Activated CD8-positive, alpha-beta memory T cell treated with anti-CD3 and anti-CD28 coated beads, Interleukin-2, amount 10 ng/mL, durations not matched to agents 7 days and 5 days (primary cell): ENCODE measurements around the gene STPG1. TPM values are rescaled to one million over a fixed set of nuclear protein-coding genes. Genes with fewer than 3 reads are reported as not detected.
"Not testable (repeated sequence)": the region's sequence is repeated elsewhere in the genome, so short reads cannot be mapped to it uniquely, and the experiment has no call there.

ENCODE experiments used
- ATAC-seq: fragments of 150-1000 bp; cut with Tn5 transposase; one replicate; pipeline ENCODE4 v1.10.0; 2021; ENCODE audit warnings: moderate library complexity
- CTCF ChIA-PET: fragments of 350-600 bp; sonication (Branson Sonifier 250); formaldehyde crosslinking; loops from one replicate; lab custom pipeline; 2021; ENCODE audit warnings: antibody characterized with exemption; lab: Charles Lee
- DNase-seq: peaks from one replicate; pipeline ENCODE4 v3.0.0-alpha.2; 2020
- H3K27ac Mint-ChIP-seq: one replicate; pipeline ENCODE4 v1.8.0; 2021; ENCODE audit warnings: mild to moderate bottlenecking, mixed read lengths
- H3K27me3 Mint-ChIP-seq: one replicate; pipeline ENCODE4 v1.8.0; 2021; ENCODE audit warnings: mixed read lengths
- H3K36me3 Mint-ChIP-seq: one replicate; pipeline ENCODE4 v1.8.0; 2021; ENCODE audit warnings: mild to moderate bottlenecking, mixed read lengths
- H3K4me1 Mint-ChIP-seq: one replicate; pipeline ENCODE4 v1.8.0; 2021; ENCODE audit warnings: mixed read lengths
- H3K4me3 Mint-ChIP-seq: one replicate; pipeline ENCODE4 v1.8.0; 2021; ENCODE audit warnings: mild to moderate bottlenecking, moderate library complexity, mixed read lengths
- H3K9me3 Mint-ChIP-seq: one replicate; pipeline ENCODE4 v1.8.0; 2022; ENCODE audit warnings: low read depth, mixed read lengths
- total RNA-seq, 2 experiments: library from RNA; stranded (reverse); gene quantifications; one replicate each; pipeline ENCODE4 v1.2.3, GENCODE V29; 2021

Gene STPG1, protein sequence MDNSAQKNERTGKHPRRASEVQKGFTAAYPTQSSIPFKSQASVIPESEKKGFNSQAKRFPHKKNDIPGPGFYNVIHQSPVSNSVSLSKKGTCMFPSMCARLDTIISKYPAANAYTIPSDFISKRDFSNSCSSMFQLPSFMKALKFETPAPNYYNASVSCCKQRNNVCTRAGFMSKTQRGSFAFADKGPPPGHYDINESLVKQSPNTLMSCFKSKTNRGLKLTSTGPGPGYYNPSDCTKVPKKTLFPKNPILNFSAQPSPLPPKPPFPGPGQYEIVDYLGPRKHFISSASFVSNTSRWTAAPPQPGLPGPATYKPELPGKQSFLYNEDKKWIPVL
- total RNA-seq: 1 to 10 TPM; 5.6 to 9.2 TPM

DNA sequence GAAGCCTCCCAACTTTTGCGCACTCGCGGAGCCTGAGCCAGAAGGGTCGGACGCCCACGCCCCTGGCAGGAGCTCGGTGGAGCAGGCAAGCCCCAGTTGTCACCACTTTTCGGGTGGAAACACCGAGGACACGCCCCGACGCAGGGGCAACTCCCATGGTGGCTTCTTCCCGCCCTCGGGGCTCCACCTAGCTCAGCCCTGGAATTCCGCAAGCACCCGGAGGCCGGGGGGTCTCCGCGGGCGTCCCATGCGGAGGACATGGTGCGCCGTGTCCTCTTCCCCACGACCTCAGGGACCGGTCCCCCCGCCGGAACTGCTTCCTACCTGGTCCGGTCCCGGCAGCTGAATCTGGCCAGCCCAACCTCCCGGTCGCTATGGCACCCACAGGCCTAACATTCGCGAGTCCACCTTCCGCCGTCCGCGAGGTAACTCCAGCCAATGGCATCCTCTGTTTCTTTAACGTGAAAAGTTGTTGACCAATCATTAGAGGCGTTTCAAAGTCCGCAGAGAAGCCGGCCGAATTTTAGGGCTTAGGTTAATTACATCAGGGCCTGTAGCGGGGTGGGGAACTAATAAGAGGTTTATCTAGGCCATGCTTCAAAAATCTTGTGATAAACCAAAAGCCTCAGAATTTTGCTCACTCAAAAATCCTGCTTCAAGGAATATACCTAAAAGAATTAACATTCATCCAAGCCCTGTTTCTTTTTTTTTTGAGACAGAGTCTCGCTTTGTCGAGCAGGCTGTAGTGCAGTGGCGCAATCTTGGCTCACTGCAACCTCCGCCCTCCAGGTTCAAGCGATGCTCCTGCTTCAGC lies at the start of gene STPG1:
STPG1 (minus strand) TSS at position 433 of the 814 bp plus-strand sequence. CDS start 12,394 bp downstream, outside the sequence.
- Mint-ChIP-seq H3K27ac (peak within 1 kb of the TSS; percentile 78), H3K4me3 (peak within 1 kb of the TSS; percentile 85), H3K9me3 (no peaks in the 10 kb centered on the region), H3K36me3 (no peaks in the 10 kb centered on the region), H3K27me3 (no peaks in the 10 kb centered on the region), H3K4me1 (peaks cover 46% of the 10 kb centered on the region)
- ATAC-seq (peak; percentile 51), DNase-seq (peak; percentile 91)
- CTCF ChIA-PET: interaction anchor here (0.5 to 4.5 kb wide), 26 partner anchors 11 to 338 kb away, joined by 3 to 72 read pairs (median 6); partner anchors contain the start of gene RCAN3

- H3K27me3 Mint-ChIP-seq, H3K4me1 Mint-ChIP-seq, ATAC-seq, CTCF ChIA-PET, DNase-seq, H3K9me3 Mint-ChIP-seq, H3K4me3 Mint-ChIP-seq, H3K27ac Mint-ChIP-seq: not testable (repeated sequence)
- peaks cover 49% of the 10 kb centered on the region for H3K36me3 Mint-ChIP-seq
Measured at GRCh38 chr1:24462128-24462527, 48.5 kb upstream of the STPG1 start.

DNA sequence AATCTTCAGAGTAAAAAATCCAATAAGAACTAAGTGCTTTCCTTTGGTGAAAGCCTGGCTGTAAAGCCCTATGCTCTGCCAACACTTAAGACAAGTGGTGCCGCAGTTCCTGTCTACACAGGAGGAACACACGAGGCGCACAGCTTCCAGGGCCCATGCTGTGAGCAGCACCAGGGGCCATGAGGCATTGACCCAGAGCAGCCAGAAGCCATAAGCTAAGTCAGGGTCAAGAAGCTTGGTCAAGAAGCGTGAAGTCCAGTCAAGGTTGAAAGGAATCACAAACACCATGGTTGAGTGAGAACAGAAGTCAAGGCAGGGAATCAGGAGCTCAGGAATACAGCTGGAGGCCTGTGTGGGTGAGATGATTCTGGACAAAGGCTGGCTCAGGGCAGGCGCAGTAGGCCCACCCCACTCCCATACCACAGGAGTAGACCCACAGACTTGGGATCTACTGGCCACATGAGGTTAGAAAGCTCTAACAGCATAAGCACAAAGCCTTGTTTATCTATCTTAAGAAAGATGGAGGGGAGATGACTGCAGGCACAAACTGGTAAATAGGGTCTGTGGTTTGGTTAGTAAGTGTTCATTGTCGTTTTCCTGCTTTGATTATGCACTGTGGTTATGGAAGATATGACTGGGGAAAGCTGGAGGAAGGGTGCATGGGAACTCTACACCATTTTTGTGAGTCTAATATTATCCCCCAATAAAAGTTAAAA lies 46.1 kb upstream of the STPG1 start:
- CTCF ChIA-PET: interaction anchor here (1.0 to 1.5 kb wide), 2 partner anchors 44 to 127 kb away, joined by 3 to 4 read pairs; partner anchors contain the start of gene NIPAL3
- Mint-ChIP-seq H3K4me1 (peaks cover 5% of the 10 kb centered on the region), H3K4me3 (no peak overlapping the region), H3K9me3 (peaks cover 6% of the 10 kb centered on the region), H3K27ac (no peak overlapping the region), H3K27me3 (no peaks in the 10 kb centered on the region), H3K36me3 (peaks cover 54% of the 10 kb centered on the region)
- no peak for DNase-seq
- no peak for ATAC-seq

DNA sequence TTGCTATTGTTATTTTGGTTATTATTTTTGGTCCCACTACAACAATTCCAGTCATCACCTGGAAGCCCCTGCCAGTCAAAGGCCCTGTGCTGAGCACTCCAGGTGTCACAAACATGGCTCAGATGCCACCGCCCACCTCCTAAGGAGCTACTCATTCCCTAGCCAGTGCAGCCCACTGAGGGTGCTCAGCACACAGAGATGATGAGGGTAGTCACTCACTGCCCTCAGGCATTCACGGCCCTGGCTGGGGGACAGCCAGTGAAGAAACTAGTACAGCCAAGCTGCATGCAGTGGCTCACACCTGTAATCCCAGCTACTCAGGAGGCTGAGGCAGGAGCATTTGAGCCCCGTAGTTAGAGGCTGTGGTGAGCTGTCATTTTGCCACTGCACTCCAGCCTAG lies 44.3 kb upstream of the STPG1 start:
- peaks cover 52% of the 10 kb centered on the region for H3K36me3 Mint-ChIP-seq

GRCh38 chr1:24455272-24455671 lies 41.7 kb upstream of the STPG1 start:
- Mint-ChIP-seq H3K9me3 (no peaks in the 10 kb centered on the region), H3K36me3 (peaks cover 36% of the 10 kb centered on the region), H3K4me3 (no peak overlapping the region), H3K27me3 (no peaks in the 10 kb centered on the region), H3K4me1 (peaks cover 5% of the 10 kb centered on the region), H3K27ac (no peak overlapping the region)
- no peak for DNase-seq
- ATAC-seq: no peak
- CTCF ChIA-PET: no interaction called here

More for the DNA sequence above, 44.3 kb upstream of the STPG1 start:
- Mint-ChIP-seq H3K9me3 (peaks cover 6% of the 10 kb centered on the region), H3K27me3 (no peaks in the 10 kb centered on the region), H3K4me3 (no peak overlapping the region), H3K4me1 (peaks cover 5% of the 10 kb centered on the region), H3K27ac (no peak overlapping the region)
- DNase-seq: no peak
- ATAC-seq: no peak
- CTCF ChIA-PET: no interaction called here

GRCh38 chr1:24454673-24455072 lies 41.1 kb upstream of the STPG1 start:
- Mint-ChIP-seq H3K9me3 (no peaks in the 10 kb centered on the region), H3K27me3 (no peaks in the 10 kb centered on the region), H3K27ac (no peak overlapping the region), H3K36me3 (peaks cover 35% of the 10 kb centered on the region), H3K4me1 (peaks cover 2% of the 10 kb centered on the region), H3K4me3 (no peak overlapping the region)
- no peak for ATAC-seq
- CTCF ChIA-PET: interaction anchor here (1.3 kb wide), 1 partner anchor 29 kb away, joined by 4 read pairs; no protein-coding TSS in a partner anchor
- no peak for DNase-seq

GRCh38 chr1:24452922-24453485 lies 39.4 kb upstream of the STPG1 start:
- no peak for ATAC-seq
- Mint-ChIP-seq H3K36me3 (peaks cover 29% of the 10 kb centered on the region), H3K4me1 (no peaks in the 10 kb centered on the region), H3K27me3 (no peaks in the 10 kb centered on the region), H3K9me3 (no peaks in the 10 kb centered on the region), H3K4me3 (no peak overlapping the region), H3K27ac (no peak overlapping the region)
- CTCF ChIA-PET: interaction anchor here (0.9 kb wide), 1 partner anchor 254 kb away, joined by 3 read pairs; no protein-coding TSS in a partner anchor
- no peak for DNase-seq

- no peak for DNase-seq
- CTCF ChIA-PET: interaction anchor here (0.9 kb wide), 1 partner anchor 20 kb away, joined by 4 read pairs; no protein-coding TSS in a partner anchor
Measured at GRCh38 chr1:24451746-24452145, 38.2 kb upstream of the STPG1 start.

GRCh38 chr1:24450857-24451397 lies 37.3 kb upstream of the STPG1 start:
- H3K4me3 Mint-ChIP-seq: no peak overlapping the region
- no peak for ATAC-seq
- H3K27me3 Mint-ChIP-seq: no peaks in the 10 kb centered on the region
- CTCF ChIA-PET: no interaction called here
- no peaks in the 10 kb centered on the region for H3K4me1 Mint-ChIP-seq
- H3K36me3 Mint-ChIP-seq: peaks cover 34% of the 10 kb centered on the region
- H3K9me3 Mint-ChIP-seq: no peaks in the 10 kb centered on the region
- no peak overlapping the region for H3K27ac Mint-ChIP-seq
- no peak for DNase-seq

More at GRCh38 chr1:24451746-24452145, 38.2 kb upstream of the STPG1 start:
- H3K9me3 Mint-ChIP-seq: no peaks in the 10 kb centered on the region
- no peaks in the 10 kb centered on the region for H3K27me3 Mint-ChIP-seq
- no peak for ATAC-seq
- no peaks in the 10 kb centered on the region for H3K4me1 Mint-ChIP-seq
- no peak overlapping the region for H3K27ac Mint-ChIP-seq
- H3K4me3 Mint-ChIP-seq: no peak overlapping the region
- H3K36me3 Mint-ChIP-seq: peaks cover 31% of the 10 kb centered on the region

DNA sequence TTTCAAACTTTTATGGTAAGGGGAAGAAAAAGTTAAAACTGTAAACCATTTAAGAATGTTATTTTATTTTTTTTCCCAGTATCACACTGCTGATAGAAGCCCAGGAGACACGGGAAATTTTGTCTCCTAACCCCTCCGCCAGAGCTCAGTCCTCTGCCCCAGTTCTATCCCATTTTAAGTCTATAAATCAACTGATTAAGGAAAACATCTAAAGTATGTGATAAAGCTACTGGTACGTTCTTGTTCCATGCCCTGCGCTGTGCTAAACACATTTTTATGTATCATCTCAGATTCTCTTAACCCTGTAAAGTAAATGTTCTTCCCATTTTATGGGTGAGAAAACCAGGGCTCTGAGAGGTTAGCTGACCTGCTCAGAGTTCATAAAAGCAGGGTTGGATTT lies 36.7 kb upstream of the STPG1 start:
- DNase-seq (no peak), ATAC-seq (no peak)
- Mint-ChIP-seq H3K4me3 (no peak overlapping the region), H3K4me1 (no peaks in the 10 kb centered on the region), H3K27ac (no peak overlapping the region), H3K27me3 (no peaks in the 10 kb centered on the region), H3K36me3 (peaks cover 39% of the 10 kb centered on the region), H3K9me3 (no peaks in the 10 kb centered on the region)
- CTCF ChIA-PET: no interaction called here

GRCh38 chr1:24446446-24446845 lies 32.9 kb upstream of the STPG1 start:
- H3K27ac Mint-ChIP-seq, H3K4me3 Mint-ChIP-seq, DNase-seq, H3K9me3 Mint-ChIP-seq, CTCF ChIA-PET, H3K27me3 Mint-ChIP-seq, ATAC-seq, H3K4me1 Mint-ChIP-seq: not testable (repeated sequence)
- H3K36me3 Mint-ChIP-seq: peaks cover 37% of the 10 kb centered on the region

DNA sequence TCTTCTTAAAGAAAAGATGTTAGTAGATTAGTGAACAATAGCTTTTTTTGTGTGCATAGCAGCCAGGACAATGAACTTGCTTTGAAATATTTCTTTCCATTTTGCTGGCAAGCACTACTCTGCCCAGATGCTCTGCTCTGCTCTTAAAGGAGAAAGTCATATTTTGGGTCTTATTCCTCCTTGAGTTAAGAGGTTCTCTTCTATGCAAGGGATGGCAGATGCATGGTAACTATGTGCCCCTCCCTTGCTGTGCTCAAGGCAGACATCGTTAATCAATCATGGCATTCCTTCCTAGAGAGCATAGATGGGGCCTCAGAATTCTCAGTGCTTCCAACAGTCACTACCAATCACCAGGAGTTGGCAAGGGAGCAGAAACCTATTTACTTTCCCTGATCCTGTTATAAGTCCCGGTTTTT lies 29.7 kb upstream of the STPG1 start:
- DNase-seq: no peak
- ATAC-seq: no peak
- CTCF ChIA-PET: interaction anchor here (1.2 to 2.7 kb wide), 3 partner anchors 25 to 69 kb away, joined by 3 to 12 read pairs (median 4); no protein-coding TSS in a partner anchor
- Mint-ChIP-seq H3K9me3 (no peaks in the 10 kb centered on the region), H3K36me3 (peaks cover 24% of the 10 kb centered on the region), H3K4me3 (no peak overlapping the region), H3K27me3 (no peaks in the 10 kb centered on the region), H3K27ac (no peak overlapping the region), H3K4me1 (no peaks in the 10 kb centered on the region)
